GM12874 (cell line): ENCODE measurements around the gene KRTAP22-1.

ENCODE experiments used
- TF ChIP-seq, protein P1 (sequence below): IDR thresholded peaks from 2 replicates; pipeline ENCODE4 v1.5.1; 2011; ENCODE audit warnings: low read depth, mild to moderate bottlenecking, control low read depth, low read length, moderate library complexity; ENCODE audit not compliant: insufficient read depth

The KRTAP22-1 gene

GRCh38 chr21:30623362-30623761 is 22.5 kb downstream of the KRTAP22-1 start:
- TF ChIP-seq, protein P1, sequence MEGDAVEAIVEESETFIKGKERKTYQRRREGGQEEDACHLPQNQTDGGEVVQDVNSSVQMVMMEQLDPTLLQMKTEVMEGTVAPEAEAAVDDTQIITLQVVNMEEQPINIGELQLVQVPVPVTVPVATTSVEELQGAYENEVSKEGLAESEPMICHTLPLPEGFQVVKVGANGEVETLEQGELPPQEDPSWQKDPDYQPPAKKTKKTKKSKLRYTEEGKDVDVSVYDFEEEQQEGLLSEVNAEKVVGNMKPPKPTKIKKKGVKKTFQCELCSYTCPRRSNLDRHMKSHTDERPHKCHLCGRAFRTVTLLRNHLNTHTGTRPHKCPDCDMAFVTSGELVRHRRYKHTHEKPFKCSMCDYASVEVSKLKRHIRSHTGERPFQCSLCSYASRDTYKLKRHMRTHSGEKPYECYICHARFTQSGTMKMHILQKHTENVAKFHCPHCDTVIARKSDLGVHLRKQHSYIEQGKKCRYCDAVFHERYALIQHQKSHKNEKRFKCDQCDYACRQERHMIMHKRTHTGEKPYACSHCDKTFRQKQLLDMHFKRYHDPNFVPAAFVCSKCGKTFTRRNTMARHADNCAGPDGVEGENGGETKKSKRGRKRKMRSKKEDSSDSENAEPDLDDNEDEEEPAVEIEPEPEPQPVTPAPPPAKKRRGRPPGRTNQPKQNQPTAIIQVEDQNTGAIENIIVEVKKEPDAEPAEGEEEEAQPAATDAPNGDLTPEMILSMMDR = no peak

- TF ChIP-seq, protein P1 = no peak
Observed at GRCh38 chr21:30625449-30626165, 24.7 kb downstream of the KRTAP22-1 start.

- TF ChIP-seq, protein P1 = no peak
Observed at GRCh38 chr21:30628109-30628508, 27.2 kb downstream of the KRTAP22-1 start.

GRCh38 chr21:30629200-30629599 is 28.3 kb downstream of the KRTAP22-1 start:
- TF ChIP-seq, protein P1 = no peak

GRCh38 chr21:30634906-30635305 is 34.0 kb downstream of the KRTAP22-1 start, which contains the start of gene KRTAP20-2:
Gene KRTAP20-2, plus strand, starts transcription at chr21:30635206. Its CDS starts 58 bp downstream, at chr21:30635264.
- TF ChIP-seq, protein P1 = no peak

- TF ChIP-seq, protein P1 = no peak
Observed at GRCh38 chr21:30638686-30639085, 37.8 kb downstream of the KRTAP22-1 start.

- TF ChIP-seq, protein P1 = no peak
Observed at GRCh38 chr21:30642564-30642963, 41.7 kb downstream of the KRTAP22-1 start, which contains the start of gene KRTAP20-3. Gene KRTAP20-3, plus strand, starts transcription at chr21:30642864.
